H9 (cell line): ENCODE measurements around the gene WIPI1. TPM values are rescaled to one million over a fixed set of nuclear protein-coding genes. Genes with fewer than 3 reads are reported as not detected.
A peak's percentile ranks its signal among the peaks of the same experiment; 100 is the strongest.

ENCODE experiments used
- DNase-seq: peaks from one replicate; pipeline ENCODE4 v3.0.0-alpha.2; 2017
- H2AFZ ChIP-seq: one replicate; pipeline ENCODE4 v1.6.1; 2013; ENCODE audit warnings: mild to moderate bottlenecking, low read length, control low read depth, moderate library complexity
- H2AK5ac ChIP-seq: 2 replicates; pipeline ENCODE4 v1.6.1; 2013; ENCODE audit warnings: low read length, control low read depth, mixed read lengths; ENCODE audit not compliant: insufficient read length
- H2BK120ac ChIP-seq: one replicate; pipeline ENCODE4 v1.6.1; 2013; ENCODE audit warnings: low read depth, mild to moderate bottlenecking, low read length, control low read depth, inconsistent platforms; ENCODE audit not compliant: poor library complexity, severe bottlenecking
- H2BK12ac ChIP-seq: 2 replicates; pipeline ENCODE4 v1.6.1; 2013; ENCODE audit warnings: low read length, control low read depth, mixed read lengths, low read depth; ENCODE audit not compliant: insufficient read length
- H2BK15ac ChIP-seq: 2 replicates; pipeline ENCODE4 v1.6.1; 2013; ENCODE audit warnings: low read depth, low read length, control low read depth
- H2BK20ac ChIP-seq: one replicate; pipeline ENCODE4 v1.6.1; 2013; ENCODE audit warnings: low read depth, mild to moderate bottlenecking, low read length, control low read depth, inconsistent platforms; ENCODE audit not compliant: poor library complexity, severe bottlenecking
- H2BK5ac ChIP-seq: 2 replicates; pipeline ENCODE4 v1.6.1; 2013; ENCODE audit warnings: low read length, control low read depth, mixed read lengths; ENCODE audit not compliant: insufficient read length
- H3K14ac ChIP-seq: 2 replicates; pipeline ENCODE4 v1.6.1; 2013; ENCODE audit warnings: low read length, control low read depth; ENCODE audit not compliant: insufficient read depth
- H3K18ac ChIP-seq: 2 replicates; pipeline ENCODE4 v1.6.1; 2013; ENCODE audit warnings: low read depth, mild to moderate bottlenecking, mixed read lengths, low read length, control low read depth; ENCODE audit not compliant: insufficient read length
- H3K23ac ChIP-seq: 2 replicates; pipeline ENCODE4 v1.6.1; 2013; ENCODE audit warnings: low read length, control low read depth, mixed read lengths, low read depth; ENCODE audit not compliant: insufficient read length
- H3K23me2 ChIP-seq: 2 replicates; pipeline ENCODE4 v1.6.1; 2013; ENCODE audit warnings: low read depth, mild to moderate bottlenecking, mixed read lengths, low read length, control low read depth; ENCODE audit not compliant: insufficient read length, poor library complexity, severe bottlenecking
- H3K27ac ChIP-seq: 2 replicates; pipeline ENCODE4 v1.5.1; 2013; ENCODE audit warnings: low read length, control low read depth, mixed read lengths, low read depth; ENCODE audit not compliant: insufficient read length
- H3K27me3 ChIP-seq: 2 replicates; pipeline ENCODE4 v1.6.1; 2013; ENCODE audit warnings: low read length, control low read depth, inconsistent platforms; ENCODE audit not compliant: insufficient read depth
- H3K4ac ChIP-seq: 2 replicates; pipeline ENCODE4 v1.6.1; 2013; ENCODE audit warnings: low read depth, mild to moderate bottlenecking, control low read depth, inconsistent platforms, low read length, moderate library complexity
- H3K4me1 ChIP-seq: 2 replicates; pipeline ENCODE4 v1.6.1; 2013; ENCODE audit warnings: low read length, control low read depth, inconsistent platforms; ENCODE audit not compliant: insufficient read depth
- H3K4me2 ChIP-seq: 2 replicates; pipeline ENCODE4 v1.6.1; 2013; ENCODE audit warnings: low read length, control low read depth, mixed read lengths; ENCODE audit not compliant: insufficient read length, insufficient read depth
- H3K56ac ChIP-seq: 2 replicates; pipeline ENCODE4 v1.6.1; 2013; ENCODE audit warnings: low read depth, mild to moderate bottlenecking, mixed read lengths, low read length, control low read depth; ENCODE audit not compliant: insufficient read length
- H3K79me1 ChIP-seq: 2 replicates; pipeline ENCODE4 v1.6.1; 2013; ENCODE audit warnings: low read depth, mild to moderate bottlenecking, moderate library complexity, low read length, control low read depth, inconsistent platforms; ENCODE audit not compliant: insufficient read depth, poor library complexity, severe bottlenecking
- H3K79me2 ChIP-seq: 2 replicates; pipeline ENCODE4 v1.6.1; 2013; ENCODE audit warnings: low read length, control low read depth, inconsistent platforms; ENCODE audit not compliant: insufficient read depth
- H3K9ac ChIP-seq: 2 replicates; pipeline ENCODE4 v1.6.1; 2013; ENCODE audit warnings: low read length, control low read depth, mixed read lengths; ENCODE audit not compliant: insufficient read length; ENCODE audit errors: extremely low read depth
- H3K9me3 ChIP-seq: one replicate; pipeline ENCODE4 v1.6.1; 2013; ENCODE audit warnings: low read depth, low read length, inconsistent platforms; ENCODE audit not compliant: control insufficient read depth
- H3T11ph ChIP-seq: one replicate; pipeline ENCODE4 v1.6.1; 2013; ENCODE audit warnings: mild to moderate bottlenecking, low read length, control low read depth, inconsistent platforms
- H4K20me1 ChIP-seq: one replicate; pipeline ENCODE4 v1.6.1; 2013; ENCODE audit not compliant: control insufficient read depth, insufficient read length, insufficient read depth
- H4K5ac ChIP-seq: 2 replicates; pipeline ENCODE4 v1.6.1; 2013; ENCODE audit warnings: low read depth, mild to moderate bottlenecking, mixed read lengths, low read length, control low read depth; ENCODE audit not compliant: insufficient read length
- H4K8ac ChIP-seq: replicated peaks from 2 replicates; pipeline ENCODE4 v1.6.1; 2013; ENCODE audit warnings: low read length, control low read depth, mixed read lengths, low read depth; ENCODE audit not compliant: insufficient read length
- H4K91ac ChIP-seq: 2 replicates; pipeline ENCODE4 v1.6.1; 2013; ENCODE audit warnings: low read depth, mild to moderate bottlenecking, moderate library complexity, mixed read lengths, low read length, control low read depth; ENCODE audit not compliant: insufficient read length
- H3K27ac Mint-ChIP-seq, 3 experiments: 2 replicates in 2 of 3; 3 replicates in 1 of 3; pipeline ENCODE4 v1.8.0; 2020 to 2021; ENCODE audit warnings: mixed read lengths in 3 of 3, mild to moderate bottlenecking in 1 of 3, moderate library complexity in 1 of 3
- H3K27me3 Mint-ChIP-seq: 2 replicates; pipeline ENCODE4 v1.8.0; 2021; ENCODE audit warnings: low read depth, mild to moderate bottlenecking, moderate library complexity, mixed read lengths
- H3K36me3 Mint-ChIP-seq, 3 experiments: 2 replicates in 2 of 3; 3 replicates in 1 of 3; pipeline ENCODE4 v1.8.0; 2020 to 2021; ENCODE audit warnings: low read depth in 3 of 3, mixed read lengths in 3 of 3; ENCODE audit not compliant: insufficient read depth in 1 of 3
- H3K4me1 Mint-ChIP-seq, 2 experiments: 2 replicates each; pipeline ENCODE4 v1.8.0; 2020; ENCODE audit warnings: mixed read lengths in 2 of 2
- H3K4me3 Mint-ChIP-seq, 2 experiments: 2 replicates in 1 of 2; 3 replicates in 1 of 2; pipeline ENCODE4 v1.8.0; 2020 to 2021; ENCODE audit warnings: mild to moderate bottlenecking in 2 of 2, mixed read lengths in 2 of 2, moderate library complexity in 1 of 2
- H3K9me3 Mint-ChIP-seq, 2 experiments: 2 replicates in 1 of 2; 3 replicates in 1 of 2; pipeline ENCODE4 v1.8.0; 2020; ENCODE audit warnings: mild to moderate bottlenecking in 2 of 2, mixed read lengths in 2 of 2, moderate library complexity in 1 of 2
- WGBS: extraction: QIAGEN DNeasy Blood & Tissue Kit; methylation state at CpG from one replicate; pipeline ENCODE4 v1.1.7; 2013; ENCODE audit warnings: missing lambda C conversion rate, low lambda C conversion rate, mixed read lengths; ENCODE audit not compliant: insufficient read length; ENCODE audit errors: extremely low coverage; 5-methylcytosine and 5-hydroxymethylcytosine counted together
- total RNA-seq: library from RNA; stranded (reverse); gene quantifications from 2 replicates; pipeline ENCODE4 v1.2.1, GENCODE V29; 2021
- TF ChIP-seq, protein P1 (sequence below): fragments of 200-600 bp; sonication (generic); conservative IDR thresholded peaks from 3 replicates; pipeline ENCODE4 v1.8.0; 2021; ENCODE audit warnings: antibody characterized with exemption, mild to moderate bottlenecking

Gene WIPI1
- total RNA-seq, 1 experiment from 2014 or later: 15.4 TPM

DNA sequence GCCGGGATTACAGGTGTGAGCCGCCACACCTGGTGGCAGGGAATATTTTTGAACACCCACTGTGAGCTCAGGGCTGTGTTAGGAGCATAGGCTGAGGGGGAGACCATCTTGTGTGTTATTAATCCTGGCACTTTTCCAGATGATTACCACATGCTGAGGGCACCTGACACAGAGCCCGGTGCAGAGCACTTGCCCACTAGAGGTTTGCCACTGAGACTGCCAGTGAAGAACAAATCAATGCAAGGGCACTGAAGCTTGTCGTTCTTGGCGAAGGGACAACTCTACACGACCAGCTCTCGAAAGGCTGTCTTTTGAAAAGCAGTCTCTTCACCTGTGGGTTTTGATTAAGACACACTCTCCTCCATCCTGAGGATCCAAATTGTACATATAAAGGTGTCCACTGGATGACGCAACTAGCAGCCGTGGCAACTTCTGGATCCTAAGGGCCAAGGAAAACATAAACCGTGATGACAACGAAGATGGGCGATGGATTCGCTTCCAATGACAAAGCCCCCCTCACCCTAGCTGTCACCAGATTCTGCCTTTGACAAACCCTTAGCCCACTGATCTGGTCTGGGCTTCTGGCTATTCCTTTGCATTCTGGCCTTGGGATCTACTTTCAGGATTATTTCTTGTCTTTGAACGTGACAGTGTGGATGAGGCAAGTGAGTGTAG, 28.7 kb downstream of the WIPI1 start:
- Histone ChIP-seq H3K23me2 (no peaks in the 10 kb centered on the region), H4K20me1 (no peaks in the 10 kb centered on the region), H3K79me2 (no peaks in the 10 kb centered on the region), H3K14ac (no peak overlapping the region), H4K8ac (no peak overlapping the region), H4K5ac (no peak overlapping the region), H3K4me1 (no peaks in the 10 kb centered on the region), H3K9me3 (no peaks in the 10 kb centered on the region), H3K4me2 (no peak overlapping the region), H2BK20ac (no peak overlapping the region), H2BK12ac (no peak overlapping the region), H3K27ac (no peak overlapping the region), H4K91ac (no peak overlapping the region), H2BK120ac (no peak overlapping the region), H3K9ac (no peak overlapping the region), H3K79me1 (no peaks in the 10 kb centered on the region), H3T11ph (no peak overlapping the region), H2AFZ (no peak overlapping the region), H2AK5ac (no peak overlapping the region), H3K4ac (no peak overlapping the region), H3K27me3 (no peaks in the 10 kb centered on the region), H3K23ac (no peak overlapping the region), H3K56ac (no peak overlapping the region), H2BK5ac (no peak overlapping the region), H2BK15ac (no peak overlapping the region), H3K18ac (no peak overlapping the region)
- Mint-ChIP-seq H3K9me3 (no peaks in the 10 kb centered on the region), H3K36me3 (peaks cover 8 to 34% (median 23%) of the 10 kb centered on the region in 3 experiments; a peak in 6 of 7 replicates), H3K4me1 (peaks cover 7 to 11% of the 10 kb centered on the region in 2 experiments), H3K4me3 (no peak overlapping the region), H3K27ac (0 out of 7 replicates have a peak overlapping the region, but pooled peaks of 1 of the 3 experiments have one; percentile 25), H3K27me3 (no peaks in the 10 kb centered on the region)
- TF ChIP-seq, protein P1, sequence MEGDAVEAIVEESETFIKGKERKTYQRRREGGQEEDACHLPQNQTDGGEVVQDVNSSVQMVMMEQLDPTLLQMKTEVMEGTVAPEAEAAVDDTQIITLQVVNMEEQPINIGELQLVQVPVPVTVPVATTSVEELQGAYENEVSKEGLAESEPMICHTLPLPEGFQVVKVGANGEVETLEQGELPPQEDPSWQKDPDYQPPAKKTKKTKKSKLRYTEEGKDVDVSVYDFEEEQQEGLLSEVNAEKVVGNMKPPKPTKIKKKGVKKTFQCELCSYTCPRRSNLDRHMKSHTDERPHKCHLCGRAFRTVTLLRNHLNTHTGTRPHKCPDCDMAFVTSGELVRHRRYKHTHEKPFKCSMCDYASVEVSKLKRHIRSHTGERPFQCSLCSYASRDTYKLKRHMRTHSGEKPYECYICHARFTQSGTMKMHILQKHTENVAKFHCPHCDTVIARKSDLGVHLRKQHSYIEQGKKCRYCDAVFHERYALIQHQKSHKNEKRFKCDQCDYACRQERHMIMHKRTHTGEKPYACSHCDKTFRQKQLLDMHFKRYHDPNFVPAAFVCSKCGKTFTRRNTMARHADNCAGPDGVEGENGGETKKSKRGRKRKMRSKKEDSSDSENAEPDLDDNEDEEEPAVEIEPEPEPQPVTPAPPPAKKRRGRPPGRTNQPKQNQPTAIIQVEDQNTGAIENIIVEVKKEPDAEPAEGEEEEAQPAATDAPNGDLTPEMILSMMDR: no peak
- no CpG with 5 or more reads among the region's 14 CpGs for WGBS
- DNase-seq: no peak
